Measurements from ENCODE around the gene GPR139.
A peak's percentile ranks its signal among the peaks of the same experiment; 100 is the strongest.

Gene GPR139

GRCh38 chr16:20073203-20074098, at the start of gene GPR139:
GPR139 (minus strand) TSS chr16:20073890; CDS start chr16:20073616, 274 bp downstream.
- no peak for DNase-seq (ENCODE audit: low spot score)

GRCh38 chr16:20122011-20122410, 48.3 kb upstream of the GPR139 start:
- no peak for DNase-seq (ENCODE audit: low spot score)

DNA sequence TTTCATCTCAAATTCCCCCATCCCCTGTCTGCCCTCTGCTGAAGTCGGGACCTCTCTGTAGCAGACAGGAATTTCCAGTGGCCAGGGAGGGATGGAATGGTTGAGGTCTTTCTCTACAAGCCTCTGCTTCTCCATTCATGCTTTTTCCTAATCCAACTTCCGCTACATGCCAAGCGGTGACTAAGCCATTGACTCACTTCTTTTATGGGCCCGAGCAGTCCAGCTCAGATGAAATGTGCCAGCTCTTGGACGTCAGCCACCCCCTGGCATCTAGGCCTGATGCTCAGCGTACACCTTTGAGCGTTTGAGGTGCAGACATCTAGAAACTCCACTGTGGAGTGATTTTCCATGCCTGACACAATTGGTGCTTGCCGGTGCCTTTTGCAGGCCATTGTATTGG, 40.7 kb upstream of the GPR139 start:
- peak; percentile 18 for DNase-seq (ENCODE audit: low spot score)

DNA sequence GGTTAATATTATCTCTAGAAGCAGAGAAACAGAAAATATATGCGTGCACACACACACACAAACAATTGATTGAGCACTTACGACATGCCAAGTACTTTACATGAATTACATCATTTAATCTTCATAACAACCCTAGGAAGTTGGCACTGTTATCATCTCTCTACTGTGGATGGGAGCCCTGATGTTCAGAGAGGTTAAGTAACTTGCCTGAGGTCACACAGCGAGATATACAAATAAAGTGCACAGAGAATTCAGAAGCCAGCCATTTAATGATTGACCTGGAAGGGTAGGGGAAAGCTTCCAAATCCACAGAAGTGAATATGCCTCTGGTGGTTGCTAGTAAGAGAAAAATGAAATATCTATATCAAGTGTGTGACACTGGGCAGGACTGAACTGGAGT, 37.5 kb upstream of the GPR139 start:
- no peak for DNase-seq (ENCODE audit: low spot score)

DNA sequence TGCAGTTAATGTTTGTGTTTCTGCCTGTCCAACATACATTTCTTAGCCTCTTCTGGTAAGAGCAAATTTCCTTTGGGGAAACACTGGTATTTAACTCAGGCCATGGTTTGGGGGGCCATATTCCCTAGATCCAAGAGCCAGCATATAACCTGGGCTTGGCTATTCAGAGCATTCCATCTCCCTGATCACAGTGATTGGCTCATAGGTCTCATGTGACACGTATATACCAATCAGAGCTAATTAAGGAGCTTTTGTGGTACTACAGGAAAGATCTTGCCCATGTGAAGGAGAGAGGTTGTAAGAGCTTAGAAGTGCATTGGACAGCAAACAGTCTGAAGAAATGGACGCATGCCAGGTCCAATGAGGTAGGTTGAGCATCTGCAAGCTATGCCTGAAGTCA, 33.4 kb upstream of the GPR139 start:
- DNase-seq (ENCODE audit: low spot score): no peak

- DNase-seq (ENCODE audit: low spot score): no peak
Observed at GRCh38 chr16:20104563-20105183, 31.0 kb upstream of the GPR139 start.

- no peak for DNase-seq (ENCODE audit: low spot score)
Observed at GRCh38 chr16:20102521-20102920, 28.8 kb upstream of the GPR139 start.

- no peak for DNase-seq (ENCODE audit: low spot score)
Observed at GRCh38 chr16:20102021-20102420, 28.3 kb upstream of the GPR139 start.

DNA sequence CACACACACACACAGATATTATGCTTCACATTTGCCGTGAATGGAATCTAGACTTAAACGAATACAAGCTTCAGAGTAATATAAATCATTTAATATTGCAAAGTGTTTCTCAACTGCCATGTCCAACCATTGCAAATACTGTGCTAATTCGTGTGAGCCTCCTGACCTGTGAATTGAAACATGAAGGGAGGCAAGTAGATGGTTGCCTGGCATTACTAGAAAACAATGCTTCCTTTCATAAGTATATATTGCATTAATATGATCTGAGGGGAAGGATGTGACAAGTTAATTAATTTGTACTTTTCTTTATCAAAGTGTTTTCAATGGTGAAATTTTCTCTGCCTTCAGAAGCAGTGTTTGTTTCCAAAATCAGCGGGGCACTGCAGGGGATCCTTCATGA, 25.7 kb upstream of the GPR139 start:
- no peak for DNase-seq (ENCODE audit: low spot score)

DNA sequence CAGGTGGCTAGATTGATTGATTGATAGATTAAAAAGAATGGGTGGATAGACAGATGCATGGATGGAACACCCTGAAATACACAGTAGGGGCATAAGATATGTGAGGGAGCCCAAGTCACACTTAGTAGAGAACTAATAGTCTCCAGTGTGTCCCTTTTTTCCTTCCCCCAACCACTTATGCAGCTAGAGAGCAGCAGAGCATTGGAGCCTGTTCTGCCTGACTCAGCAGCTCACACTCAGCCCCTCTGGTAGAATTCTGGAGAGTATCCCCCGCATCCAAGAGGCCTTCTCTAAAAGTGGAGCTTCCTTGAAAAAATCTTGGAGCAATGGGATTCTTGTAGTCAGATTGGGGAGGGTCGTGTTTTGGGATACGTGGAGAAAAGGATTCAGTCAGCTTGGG, 20.5 kb upstream of the GPR139 start:
- DNase-seq (ENCODE audit: low spot score): no peak

DNA sequence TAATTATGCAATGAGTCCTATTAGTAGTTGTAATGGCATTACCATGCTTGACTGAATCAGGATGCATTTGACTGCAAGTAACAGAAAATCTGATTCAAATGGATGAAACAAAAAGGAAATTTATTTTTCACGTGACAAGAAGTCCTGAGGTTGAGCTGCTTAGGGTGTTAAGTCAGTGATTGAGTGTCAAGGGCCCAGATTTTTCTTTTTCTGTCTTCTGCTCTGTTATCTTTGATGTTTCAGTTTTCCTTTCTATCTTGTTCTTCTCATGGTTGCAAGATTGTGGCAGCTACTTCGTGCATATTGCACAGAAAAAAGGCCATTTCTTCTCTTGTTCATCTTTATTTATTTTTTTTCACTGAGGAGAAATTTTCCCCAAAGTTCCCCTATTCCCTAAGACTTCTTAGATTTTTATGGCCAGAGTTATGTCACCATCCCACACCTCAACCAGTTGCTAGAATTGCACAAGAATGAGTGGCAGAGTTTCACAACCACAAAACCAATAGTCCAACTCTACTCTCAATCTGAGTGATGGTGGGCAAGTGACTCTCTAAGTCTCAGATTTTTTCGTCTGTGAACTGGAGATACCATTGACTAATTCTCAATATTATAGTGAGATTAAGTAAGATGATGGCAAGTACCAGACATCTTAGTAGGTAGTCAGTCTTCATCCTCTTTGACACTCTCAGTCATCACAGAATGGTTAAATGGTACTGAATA, 15.7 kb upstream of the GPR139 start:
- no peak for DNase-seq (ENCODE audit: low spot score)

GRCh38 chr16:20084624-20085226, 11.0 kb upstream of the GPR139 start:
- no peak for DNase-seq (ENCODE audit: low spot score)

GRCh38 chr16:20079106-20079505, 5.4 kb upstream of the GPR139 start:
- DNase-seq (ENCODE audit: low spot score): no peak

GRCh38 chr16:20075243-20075642, 1.6 kb upstream of the GPR139 start:
- DNase-seq (ENCODE audit: low spot score): no peak

GRCh38 chr16:20074099-20074991, 655 bp upstream of the GPR139 start:
- DNase-seq (ENCODE audit: low spot score): no peak

- DNase-seq (ENCODE audit: low spot score): no peak
Observed at GRCh38 chr16:20072874-20073202, 852 bp downstream of the GPR139 start.

- DNase-seq (ENCODE audit: low spot score): no peak
Observed at GRCh38 chr16:20072146-20072873, 1.4 kb downstream of the GPR139 start.

GRCh38 chr16:20064931-20065330, 8.8 kb downstream of the GPR139 start:
- DNase-seq (ENCODE audit: low spot score): no peak

- DNase-seq (ENCODE audit: low spot score): no peak
Observed at GRCh38 chr16:20064520-20064919, 9.2 kb downstream of the GPR139 start.

GRCh38 chr16:20061132-20061531, 12.6 kb downstream of the GPR139 start:
- no peak for DNase-seq (ENCODE audit: low spot score)

DNA sequence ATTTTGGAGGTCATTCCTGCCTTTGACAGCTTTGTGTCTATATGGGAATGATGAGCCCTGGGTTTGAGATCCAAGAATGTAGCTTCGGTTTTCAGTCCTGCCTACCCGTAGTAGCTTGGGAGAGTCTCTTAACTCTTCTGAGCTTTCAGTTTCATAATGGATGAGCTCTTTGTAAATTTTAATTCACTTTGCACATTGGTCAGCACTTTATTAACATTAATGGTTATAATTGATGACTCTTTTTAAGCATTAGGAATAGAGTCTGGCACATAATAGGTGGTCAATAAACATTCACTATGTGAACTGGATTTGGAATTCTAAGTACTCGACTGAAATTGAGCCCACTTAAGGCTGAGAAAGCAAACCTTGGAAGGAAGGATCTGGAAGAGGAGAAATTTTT, 17.3 kb downstream of the GPR139 start:
- DNase-seq (ENCODE audit: low spot score): no peak

Data from pons (tissue), 1 donor.